Esophagus muscularis mucosa (tissue), 4 donors: ENCODE data around the gene KLHDC1. TPM values are rescaled to one million over a fixed set of nuclear protein-coding genes. Genes with fewer than 3 reads are reported as not detected.
A peak's percentile ranks its signal among the peaks of the same experiment; 100 is the strongest.
"Not testable (repeated sequence)": the region's sequence is repeated elsewhere in the genome, so short reads cannot be mapped to it uniquely, and the experiment has no call there.

ENCODE experiments used
- DNase-seq: peaks from one replicate; pipeline ENCODE4 v3.0.0-alpha.2; 2017; ENCODE audit errors: extremely low spot score
- H3K27ac ChIP-seq, 4 donors: fragments of 200-600 bp; sonication (generic); replicated peaks in 1 of 4; 1 replicate in 3 of 4; 2 replicates in 1 of 4; pipeline ENCODE4 v1.5.1; 2016 to 2019; ENCODE audit warnings: mild to moderate bottlenecking in 1 of 4
- H3K27me3 ChIP-seq, 4 donors: fragments of 200-600 bp; sonication (generic); one replicate each; pipeline versions ENCODE4 v1.5.1 to v1.6.0; 2016 to 2019
- H3K36me3 ChIP-seq, 4 donors: fragments of 200-600 bp; sonication (generic); one replicate each; pipeline ENCODE4 v1.5.1; 2016 to 2019
- H3K4me1 ChIP-seq, 4 donors: fragments of 200-600 bp; sonication (generic); one replicate each; pipeline ENCODE4 v1.5.1; 2016 to 2019
- H3K4me3 ChIP-seq, 4 donors: fragments of 200-600 bp; sonication (generic); 1 replicate in 2 of 4; 2 replicates in 2 of 4; pipeline ENCODE4 v1.5.1; 2016 to 2019; ENCODE audit warnings: mild to moderate bottlenecking in 4 of 4, moderate library complexity in 1 of 4
- H3K9me3 ChIP-seq, 4 donors: fragments of 200-600 bp; sonication (generic); 1 replicate in 3 of 4; 2 replicates in 1 of 4; pipeline ENCODE4 v1.5.1; 2016 to 2019
- EP300 ChIP-seq: sonication (generic); formaldehyde crosslinking; IDR thresholded peaks from one replicate; pipeline ENCODE4 v1.6.1; 2017; ENCODE audit warnings: antibody characterized with exemption
- POLR2A ChIP-seq: fragments of 450-650 bp; IDR thresholded peaks from one replicate; pipeline ENCODE4 v1.6.1; 2017; ENCODE audit warnings: antibody characterized with exemption, moderate library complexity, mild to moderate bottlenecking, low read depth
- POLR2AphosphoS5 ChIP-seq, 2 donors: sonication (generic); formaldehyde crosslinking; IDR thresholded peaks; one replicate each; pipeline ENCODE4 v1.6.1; 2017; ENCODE audit warnings: antibody characterized with exemption in 2 of 2
- WGBS: methylation state at CpG from one replicate; pipeline ENCODE4 v1.1.5; 2018; 5-methylcytosine and 5-hydroxymethylcytosine counted together
- intact Hi-C: fragments of 100-400 bp; cut with DNase I; formaldehyde crosslinking; loops from one replicate; pipeline ENCODE4 v1.15.1; 2023
- total RNA-seq, 4 donors: library from RNA; depleted of rRNA; stranded (reverse); fragments of >200 nt; gene quantifications; one replicate each; pipeline versions ENCODE4 v1.1.0 to v1.2.1, GENCODE V29; 2016
- TF ChIP-seq, protein P1 (sequence below), 3 experiments: fragments of 200-600 bp in 2 of 3; fragments of 450-650 bp in 1 of 3; sonication (generic) in 2 of 3; IDR thresholded peaks; one replicate each; pipeline ENCODE4 v1.5.1; 2017 to 2019; ENCODE audit warnings: antibody characterized with exemption in 3 of 3, mild to moderate bottlenecking in 2 of 3, moderate library complexity in 1 of 3

The KLHDC1 gene
- total RNA-seq, 4 donors from 2014 or later, result 7.6 to 8.3 (median 8.0) TPM

DNA sequence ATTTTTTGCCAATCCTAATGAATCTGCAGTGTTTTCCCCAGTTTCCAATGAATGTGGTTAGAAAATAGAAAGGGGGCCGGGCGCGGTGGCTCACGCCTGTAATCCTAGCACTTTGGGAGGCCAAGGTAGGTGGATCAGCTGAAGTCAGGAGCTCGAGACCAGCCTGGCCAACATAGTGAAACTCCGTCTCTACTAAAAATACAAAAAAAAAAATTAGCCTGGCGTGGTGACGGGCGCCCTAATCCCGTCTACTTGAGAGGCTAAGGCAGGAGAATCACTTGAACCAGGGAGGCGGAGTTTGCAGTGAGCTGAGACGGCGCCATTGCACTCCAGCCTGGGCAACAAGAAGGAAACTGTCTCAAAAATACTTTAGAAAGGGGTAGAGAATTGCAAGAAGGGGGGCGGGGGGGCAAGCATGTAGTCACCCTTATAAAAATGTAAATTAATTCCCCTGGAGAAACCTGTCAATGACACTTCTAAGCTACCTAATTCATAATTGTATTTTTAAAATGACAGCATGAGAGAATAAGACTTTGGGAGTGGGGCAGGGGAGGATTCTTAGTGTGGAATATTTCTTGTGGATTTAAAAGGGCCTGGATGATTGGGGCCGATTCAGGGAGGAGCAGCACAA is 76.8 kb downstream of the KLHDC1 start:
- Histone ChIP-seq H3K4me1 (peaks cover 24 to 37% (median 32%) of the 10 kb centered on the region in 4 donors), H3K27me3 (no peaks in the 10 kb centered on the region), H3K4me3 (peak overlapping the region; percentile 91 to 97 (median 96)), H3K9me3 (no peaks in the 10 kb centered on the region), H3K36me3 (peaks cover 7 to 29% (median 24%) of the 10 kb centered on the region in 4 donors), H3K27ac (peak overlapping the region; percentile 93 to 99 (median 98))
- no peak for DNase-seq
- intact Hi-C loops, result loop anchor here (5.0 to 10.0 kb wide), 3 partner anchors 77 to 345 kb away; partner anchors contain the start of genes DNAAF2, KLHDC1 and VCPKMT
- WGBS, result 77% methylated on average over 15 of the region's 15 CpGs
- TF ChIP-seq POLR2AphosphoS5 (IDR thresholded peaks at IDR 0.05) (no peak), POLR2A (no peak), EP300 (no peak)
- TF ChIP-seq, protein P1, sequence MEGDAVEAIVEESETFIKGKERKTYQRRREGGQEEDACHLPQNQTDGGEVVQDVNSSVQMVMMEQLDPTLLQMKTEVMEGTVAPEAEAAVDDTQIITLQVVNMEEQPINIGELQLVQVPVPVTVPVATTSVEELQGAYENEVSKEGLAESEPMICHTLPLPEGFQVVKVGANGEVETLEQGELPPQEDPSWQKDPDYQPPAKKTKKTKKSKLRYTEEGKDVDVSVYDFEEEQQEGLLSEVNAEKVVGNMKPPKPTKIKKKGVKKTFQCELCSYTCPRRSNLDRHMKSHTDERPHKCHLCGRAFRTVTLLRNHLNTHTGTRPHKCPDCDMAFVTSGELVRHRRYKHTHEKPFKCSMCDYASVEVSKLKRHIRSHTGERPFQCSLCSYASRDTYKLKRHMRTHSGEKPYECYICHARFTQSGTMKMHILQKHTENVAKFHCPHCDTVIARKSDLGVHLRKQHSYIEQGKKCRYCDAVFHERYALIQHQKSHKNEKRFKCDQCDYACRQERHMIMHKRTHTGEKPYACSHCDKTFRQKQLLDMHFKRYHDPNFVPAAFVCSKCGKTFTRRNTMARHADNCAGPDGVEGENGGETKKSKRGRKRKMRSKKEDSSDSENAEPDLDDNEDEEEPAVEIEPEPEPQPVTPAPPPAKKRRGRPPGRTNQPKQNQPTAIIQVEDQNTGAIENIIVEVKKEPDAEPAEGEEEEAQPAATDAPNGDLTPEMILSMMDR (IDR thresholded peaks at IDR 0.05), result no peak

DNA sequence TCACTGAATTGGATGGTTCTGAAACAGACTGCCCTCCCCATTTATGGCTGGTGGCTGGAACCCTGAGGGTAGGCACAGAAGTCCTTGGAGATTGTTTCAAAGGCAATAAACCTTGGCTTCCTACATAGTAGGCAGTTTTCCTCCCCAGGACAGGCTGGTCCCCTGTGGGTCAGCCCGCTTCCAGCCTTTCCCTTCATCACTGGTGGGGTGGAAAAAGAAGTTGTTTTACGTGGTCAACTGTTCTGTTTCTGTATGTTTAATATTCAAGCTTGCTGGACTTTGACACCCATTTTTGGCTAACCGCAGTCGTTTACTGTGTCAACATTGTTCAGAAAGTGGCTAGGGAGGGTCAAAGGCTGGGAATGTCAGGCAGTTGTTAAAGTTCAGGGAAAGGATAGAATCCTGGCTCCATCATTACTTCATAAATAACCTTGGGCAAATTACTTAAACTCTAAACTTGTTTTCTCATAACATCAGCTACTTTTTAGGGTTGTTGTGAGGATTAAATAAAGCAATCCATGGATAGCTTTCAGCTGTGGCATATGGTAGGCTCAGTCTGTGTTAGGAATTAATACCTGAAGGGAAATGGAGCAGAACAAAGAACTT is 77.4 kb downstream of the KLHDC1 start:
- H3K36me3 ChIP-seq, result peaks cover 13 to 35% (median 27%) of the 10 kb centered on the region in 4 donors
- DNase-seq, result no peak
- peaks cover 24 to 37% (median 32%) of the 10 kb centered on the region in 4 donors for H3K4me1 ChIP-seq
- 61% methylated on average over 4 of the region's 4 CpGs for WGBS
- peak overlapping the region in 2 of 4 donors; percentile 28 to 47 for H3K27ac ChIP-seq
- H3K4me3 ChIP-seq, result peak overlapping the region in 3 of 4 donors; percentile 91 to 97 (median 96)
- H3K27me3 ChIP-seq, result no peaks in the 10 kb centered on the region
- H3K9me3 ChIP-seq, result no peaks in the 10 kb centered on the region
- intact Hi-C loops, result no loop called here
- TF ChIP-seq, protein P1 (IDR thresholded peaks at IDR 0.05), result no peak

DNA sequence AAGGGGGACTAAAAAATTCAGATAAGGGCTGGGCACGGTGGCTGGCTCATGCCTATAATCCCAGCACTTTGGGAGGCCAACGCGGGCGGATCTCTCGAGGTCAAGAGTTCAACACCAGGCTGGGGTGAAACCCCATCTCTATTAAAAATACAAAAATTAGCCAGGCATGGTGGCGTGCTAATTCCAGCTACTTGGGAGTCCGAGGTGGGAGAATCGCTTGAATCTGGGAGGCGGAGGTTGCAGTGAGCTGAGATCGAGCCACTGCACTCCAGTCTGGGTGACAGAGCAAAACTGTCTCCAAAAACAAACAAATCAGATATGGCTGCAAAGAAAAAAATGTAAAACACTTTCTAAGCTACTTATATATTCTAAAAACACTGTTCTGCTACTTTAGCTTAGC is 78.8 kb downstream of the KLHDC1 start:
- H3K27me3 ChIP-seq, H3K27ac ChIP-seq, DNase-seq, H3K9me3 ChIP-seq, intact Hi-C loops, H3K4me3 ChIP-seq: not testable (repeated sequence)
- H3K36me3 ChIP-seq, result peaks cover 16 to 49% (median 37%) of the 10 kb centered on the region in 4 donors
- H3K4me1 ChIP-seq, result peaks cover 23 to 36% (median 30%) of the 10 kb centered on the region in 4 donors
- WGBS, result 91% methylated on average over 10 of the region's 10 CpGs

DNA sequence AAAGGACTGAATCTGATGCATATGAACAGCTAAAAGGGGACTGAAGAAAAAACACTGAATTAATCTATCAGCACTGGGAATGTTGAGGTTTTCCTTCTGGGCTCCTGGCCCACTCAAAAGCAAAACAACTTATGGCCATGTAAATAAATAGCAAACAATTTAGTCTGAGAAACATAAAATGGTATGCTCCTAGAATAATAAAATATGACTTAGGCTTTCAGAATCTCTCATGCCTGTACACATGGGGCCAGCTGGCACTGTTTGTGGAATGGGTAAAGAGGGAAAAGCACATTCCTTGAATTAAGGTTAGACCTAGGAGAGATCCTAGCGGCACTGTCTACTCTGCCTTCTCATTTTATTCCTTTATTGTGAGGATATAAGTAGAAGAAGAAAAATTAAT is 81.2 kb downstream of the KLHDC1 start:
- DNase-seq, result no peak
- 93% methylated on average over 1 of the region's 1 CpG for WGBS
- Histone ChIP-seq H3K36me3 (peaks cover 39 to 73% (median 61%) of the 10 kb centered on the region in 4 donors), H3K4me3 (no peak overlapping the region), H3K9me3 (no peaks in the 10 kb centered on the region), H3K27ac (no peak overlapping the region), H3K27me3 (no peaks in the 10 kb centered on the region), H3K4me1 (peaks cover 17 to 27% (median 21%) of the 10 kb centered on the region in 4 donors)
- TF ChIP-seq POLR2AphosphoS5 (IDR thresholded peaks at IDR 0.05), result no peak
- intact Hi-C loops, result no loop called here

DNA sequence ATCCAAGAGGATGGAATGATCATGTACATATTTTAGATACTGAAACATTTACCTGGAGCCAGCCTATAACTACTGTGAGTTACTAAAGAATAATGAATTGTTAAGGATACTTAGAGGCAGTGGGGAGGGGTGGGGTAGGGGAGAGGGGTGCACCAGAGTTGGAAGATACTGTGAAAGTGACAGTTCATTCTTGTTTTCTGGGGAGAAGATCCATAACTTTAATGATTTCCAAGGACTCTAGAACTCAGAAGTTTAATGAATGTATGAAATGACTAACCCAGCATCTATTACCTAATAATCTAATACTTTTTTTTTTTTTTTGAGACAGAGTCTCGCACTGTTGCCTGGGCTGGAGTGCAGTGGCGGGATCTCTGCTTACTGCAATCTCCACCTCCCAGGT is 85.5 kb downstream of the KLHDC1 start:
- no peak for DNase-seq
- Histone ChIP-seq H3K27ac (no peak overlapping the region), H3K4me1 (peaks cover 0 to 4% (median 2%) of the 10 kb centered on the region in 4 donors), H3K36me3 (peaks cover 61 to 99% (median 91%) of the 10 kb centered on the region in 4 donors), H3K27me3 (no peaks in the 10 kb centered on the region), H3K9me3 (no peaks in the 10 kb centered on the region), H3K4me3 (no peak overlapping the region)
- TF ChIP-seq EP300 (no peak), POLR2A (no peak), POLR2AphosphoS5 (IDR thresholded peaks at IDR 0.05) (no peak)
- TF ChIP-seq, protein P1 (IDR thresholded peaks at IDR 0.05), result no peak
- intact Hi-C loops, result no loop called here
- WGBS, result 89% methylated on average over 2 of the region's 2 CpGs

DNA sequence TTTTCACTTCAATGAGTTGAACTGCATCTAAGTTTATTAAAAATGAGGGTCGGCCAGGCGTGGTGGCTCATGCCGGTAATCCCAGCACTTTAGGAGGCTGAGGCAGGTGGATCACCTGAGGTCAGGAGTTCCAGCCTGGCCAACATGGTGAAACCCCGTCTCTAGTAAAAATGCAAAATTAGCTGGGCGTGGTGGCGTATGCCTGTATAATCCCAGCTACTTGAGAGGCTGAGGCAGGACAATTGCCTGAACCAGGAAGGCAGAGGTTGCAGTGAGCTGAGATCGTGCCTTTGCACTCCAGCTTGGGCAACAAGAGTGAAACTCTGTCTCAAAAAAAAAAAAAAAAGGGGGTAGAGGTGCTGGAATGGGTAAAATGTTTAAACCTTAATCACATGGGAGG is 88.1 kb downstream of the KLHDC1 start:
- intact Hi-C loops, result loop anchor here (10.0 kb wide), 1 partner anchor 54 kb away; no protein-coding TSS in a partner anchor
- not testable (repeated sequence) for H3K4me1 ChIP-seq, DNase-seq, H3K27me3 ChIP-seq, H3K27ac ChIP-seq, H3K9me3 ChIP-seq, H3K4me3 ChIP-seq
- WGBS, result 96% methylated on average over 7 of the region's 7 CpGs
- peaks cover 66 to 99% (median 97%) of the 10 kb centered on the region in 4 donors for H3K36me3 ChIP-seq
